GM12891 (cell line): ENCODE data around the gene AIFM2. TPM values are rescaled to one million over a fixed set of nuclear protein-coding genes. Genes with fewer than 3 reads are reported as not detected.
A peak's percentile ranks its signal among the peaks of the same experiment; 100 is the strongest.
"Not testable (repeated sequence)": the region's sequence is repeated elsewhere in the genome, so short reads cannot be mapped to it uniquely, and the experiment has no call there.

ENCODE experiments used
- DNase-seq: peaks from one replicate; pipeline ENCODE4 v3.0.0; 2011; ENCODE audit warnings: low spot score; ENCODE audit not compliant: insufficient read length
- FAIRE-seq: peaks from 2 replicates; lab custom pipeline; 2011; peaks lifted over from hg19 to GRCh38; lab: Jason Lieb, UNC
- PAX5 ChIP-seq: IDR thresholded peaks from 2 replicates; pipeline ENCODE4 v1.6.1; 2011; ENCODE audit warnings: low read length, moderate library complexity, mild to moderate bottlenecking; ENCODE audit not compliant: insufficient read depth, severe bottlenecking
- POLR2A ChIP-seq: IDR thresholded peaks from 2 replicates; pipeline ENCODE4 v1.6.1; 2011; ENCODE audit warnings: low read depth, low read length, control low read depth
- POLR2AphosphoS5 ChIP-seq: IDR thresholded peaks from 2 replicates; pipeline ENCODE4 v1.6.1; 2011; ENCODE audit warnings: low read depth, low read length, control low read depth
- POU2F2 ChIP-seq: IDR thresholded peaks from 2 replicates; pipeline ENCODE4 v1.6.1; 2011; ENCODE audit warnings: low read depth, mild to moderate bottlenecking, control low read depth, low read length, moderate library complexity
- SPI1 ChIP-seq: IDR thresholded peaks from 2 replicates; pipeline ENCODE4 v1.6.1; 2011; ENCODE audit warnings: low read depth, low read length, control low read depth
- TAF1 ChIP-seq: IDR thresholded peaks from 2 replicates; pipeline ENCODE4 v1.6.1; 2011; ENCODE audit warnings: low read depth, low read length, control low read depth
- polyA plus RNA-seq: library from polyadenylated mRNA; unstranded; fragments of >200 nt; gene quantifications from one replicate; pipeline ENCODE4 v1.2.1, GENCODE V29; 2012; ENCODE audit warnings: low read depth, missing spikeins, inconsistent platforms; ENCODE audit not compliant: missing spikeins

Gene AIFM2
- 10.8 TPM for polyA plus RNA-seq

DNA sequence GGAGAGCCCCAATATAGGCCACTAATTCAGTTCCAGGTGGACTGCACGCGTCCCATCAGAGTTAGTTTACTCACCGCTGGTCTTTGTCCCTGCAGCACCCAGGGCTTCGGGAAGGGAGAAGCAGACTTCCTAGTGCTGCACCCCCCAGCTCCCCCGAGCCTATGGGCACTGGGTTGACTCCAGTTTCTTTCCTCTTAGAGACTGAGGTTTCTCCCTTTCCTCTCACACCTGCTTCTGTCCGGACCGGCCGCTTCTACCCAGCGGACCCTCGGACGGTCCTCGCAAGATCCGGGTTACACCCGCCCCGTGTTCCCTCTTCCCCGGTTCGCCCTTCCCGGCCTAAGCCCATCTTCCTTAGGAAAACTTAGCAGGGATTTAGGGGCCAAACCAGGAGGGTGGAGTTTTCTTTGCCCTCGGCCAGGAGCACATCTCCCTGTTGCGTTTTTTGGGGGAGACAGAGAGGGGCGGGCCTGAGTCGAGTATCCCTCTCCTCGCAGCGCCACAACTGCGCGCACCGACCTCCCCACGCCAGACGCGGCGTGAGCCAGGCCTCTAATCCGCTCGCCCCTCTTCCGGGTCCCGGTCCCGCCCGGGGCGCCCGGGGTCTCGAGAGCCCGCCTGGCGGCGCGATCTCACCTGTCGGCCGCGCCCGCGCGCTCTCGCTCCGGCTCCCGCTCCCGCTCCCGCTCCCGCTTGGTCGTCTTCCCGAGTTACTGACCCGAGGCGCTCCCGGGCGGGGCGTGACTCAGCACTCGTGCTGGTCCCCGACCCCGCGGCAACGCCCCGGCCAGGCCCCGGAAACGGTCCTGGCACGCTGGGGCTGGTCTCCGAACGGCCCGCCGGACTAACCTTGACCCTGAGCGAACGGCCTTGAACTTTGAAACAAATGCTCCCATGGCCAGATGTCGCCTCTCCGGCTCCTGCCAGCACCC, at the start of gene AIFM2:
TSS of gene AIFM2 (minus strand) at position 728 of the 932 bp plus-strand sequence. CDS start 8,741 bp downstream, outside the sequence.
- no peak for TF ChIP-seq SPI1
- TF ChIP-seq POLR2A = peak; percentile 72
- TF ChIP-seq PAX5 = no peak
- TF ChIP-seq POU2F2 = peak; percentile 40; the same call in 1 of the 2 replicates
- peak; percentile 49; the same call in 1 of the 2 replicates for TF ChIP-seq TAF1
- 0 out of 2 replicates have a peak, but pooled peaks have one; percentile 28 for TF ChIP-seq POLR2AphosphoS5
- FAIRE-seq (peak; percentile 81), DNase-seq (peak; percentile 79)

DNA sequence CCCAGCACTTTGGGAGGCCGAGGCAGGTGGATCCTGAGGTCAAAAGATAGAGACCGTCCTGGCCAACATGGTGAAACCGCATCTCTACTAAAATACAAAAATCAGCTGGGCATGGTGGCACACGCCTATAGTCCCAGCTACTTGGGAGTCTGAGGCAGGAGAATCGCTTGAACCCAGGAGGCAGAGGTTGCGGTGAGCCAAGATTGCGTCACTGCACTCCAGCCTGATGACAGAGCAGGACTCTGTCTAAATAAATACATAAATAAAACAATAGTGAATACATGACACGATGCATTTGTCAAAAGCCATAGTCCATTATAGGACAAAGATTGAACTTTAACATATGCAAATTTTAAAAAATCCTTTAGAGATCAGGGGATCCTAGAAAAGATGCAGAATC, 46.6 kb upstream of the AIFM2 start:
- FAIRE-seq, DNase-seq: not testable (repeated sequence)

DNA sequence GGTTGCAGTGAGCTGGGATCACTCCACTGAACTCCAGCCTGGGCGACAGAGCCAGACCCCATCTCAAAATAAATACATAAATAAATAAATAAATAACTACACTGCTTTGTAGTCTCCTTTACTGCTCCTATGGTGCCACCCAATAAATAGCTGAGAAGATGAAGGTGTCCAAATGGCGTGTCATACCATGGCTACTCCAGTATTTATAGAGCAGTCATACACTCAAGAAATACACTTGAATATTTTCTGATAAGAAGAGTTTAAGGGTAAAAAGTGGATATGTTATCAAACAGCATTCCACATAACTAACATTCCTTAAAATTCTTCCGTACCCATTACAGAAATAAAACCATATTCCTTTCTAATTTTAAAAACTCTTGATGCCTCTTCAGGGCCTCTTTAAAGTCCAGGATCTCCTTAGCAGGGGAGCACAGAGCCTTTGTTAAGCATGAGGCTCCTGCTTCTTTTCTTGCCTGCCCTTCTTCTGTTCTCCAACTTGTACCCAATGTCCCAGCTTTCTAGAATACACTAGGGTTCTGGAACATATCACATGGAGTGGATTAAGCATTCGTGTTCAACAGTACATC, 45.6 kb upstream of the AIFM2 start:
- no peak for FAIRE-seq

GRCh38 chr10:70176441-70176840, 43.8 kb upstream of the AIFM2 start:
- TF ChIP-seq POLR2AphosphoS5 = no peak
- TF ChIP-seq TAF1 = no peak
- TF ChIP-seq SPI1 = no peak
- TF ChIP-seq POLR2A = no peak
- no peak for TF ChIP-seq POU2F2
- no peak for TF ChIP-seq PAX5
- no peak for FAIRE-seq

More for the DNA sequence above, 45.6 kb upstream of the AIFM2 start:
- TF ChIP-seq PAX5 (no peak), TAF1 (no peak), POU2F2 (no peak), POLR2A (no peak), POLR2AphosphoS5 (no peak), SPI1 (no peak)
- DNase-seq = no peak

GRCh38 chr10:70175516-70175915, 42.9 kb upstream of the AIFM2 start:
- DNase-seq = no peak
- TF ChIP-seq POU2F2 (no peak), SPI1 (no peak), PAX5 (no peak), POLR2A (no peak), TAF1 (no peak), POLR2AphosphoS5 (no peak)

More at GRCh38 chr10:70176441-70176840, 43.8 kb upstream of the AIFM2 start:
- no peak for DNase-seq

DNA sequence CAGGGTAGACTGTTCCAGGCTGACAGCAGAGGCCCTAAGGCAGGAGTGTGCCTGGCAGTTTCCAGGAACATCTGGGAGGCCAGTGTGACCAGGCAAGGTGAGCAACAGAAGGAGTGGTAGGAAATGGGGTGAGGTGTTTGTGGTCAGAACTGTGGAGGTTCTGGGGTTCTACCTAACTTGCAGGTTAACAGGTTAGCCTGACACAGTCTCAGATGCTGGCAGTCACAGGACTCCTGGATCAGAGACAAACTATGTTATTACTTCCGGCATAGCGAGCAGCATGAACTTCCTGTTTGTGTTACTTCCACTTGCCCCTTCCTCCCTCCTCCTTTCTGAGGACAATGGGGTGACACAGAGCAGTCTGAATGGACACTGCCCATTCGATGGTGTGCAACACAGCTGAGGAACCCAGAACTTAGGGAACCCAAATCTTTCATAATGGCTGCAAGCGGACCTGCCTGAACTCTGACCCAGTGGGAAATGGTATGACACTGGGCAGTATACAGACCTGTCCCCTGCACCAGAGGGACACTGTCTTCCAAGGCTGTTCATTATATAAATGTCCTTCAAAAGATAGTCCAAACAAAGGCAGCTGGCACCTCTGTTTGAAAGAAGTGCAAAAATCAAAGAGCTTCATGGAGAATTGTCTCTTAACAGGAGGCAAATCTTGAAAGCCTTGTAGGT, 41.6 kb upstream of the AIFM2 start:
- TF ChIP-seq POLR2A (no peak), TAF1 (no peak), PAX5 (no peak), POU2F2 (no peak), SPI1 (no peak), POLR2AphosphoS5 (no peak)
- DNase-seq (peak; percentile 18), FAIRE-seq (peak; percentile 83)

More at GRCh38 chr10:70175516-70175915, 42.9 kb upstream of the AIFM2 start:
- FAIRE-seq = no peak

DNA sequence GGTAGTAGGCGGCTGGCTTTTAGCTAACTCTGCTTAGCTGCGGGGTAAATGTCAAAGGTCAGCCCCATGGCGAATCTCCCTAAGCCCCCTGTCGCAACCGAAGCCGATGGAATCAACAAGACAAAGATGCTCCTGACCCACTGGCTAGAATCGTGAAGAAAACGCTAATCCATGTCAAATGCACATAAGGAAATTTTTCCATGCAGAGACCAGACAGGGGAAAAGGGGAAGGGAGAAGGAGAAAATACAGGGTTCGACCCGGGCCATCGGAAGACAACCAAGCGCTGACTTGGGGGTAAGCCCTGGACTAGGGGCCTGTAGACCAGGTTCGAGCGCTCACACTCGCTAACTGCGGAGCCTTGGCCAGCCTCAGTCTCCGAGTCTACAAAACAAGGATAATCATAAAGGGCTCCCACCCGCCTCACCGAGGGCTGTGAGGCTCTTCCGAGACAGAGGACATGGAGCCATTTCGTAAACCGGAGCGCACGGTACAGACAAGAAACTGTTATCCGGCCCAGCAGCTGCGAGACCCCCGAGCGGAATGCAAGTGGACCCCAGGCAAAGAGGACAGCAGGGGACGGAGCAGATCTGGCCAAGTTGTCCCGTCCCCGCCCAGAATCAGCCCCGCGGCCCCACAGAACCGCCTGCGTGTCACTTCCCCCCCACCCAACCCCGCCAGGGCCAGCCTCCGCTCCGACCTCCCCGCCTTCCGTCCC, 37.2 kb upstream of the AIFM2 start:
- FAIRE-seq (no peak), DNase-seq (no peak)

GRCh38 chr10:70169011-70169410, 36.4 kb upstream of the AIFM2 start:
- DNase-seq (no peak), FAIRE-seq (no peak)
- TF ChIP-seq SPI1 = no peak

More for the DNA sequence above, 37.2 kb upstream of the AIFM2 start:
- TF ChIP-seq POU2F2 (no peak), TAF1 (no peak), SPI1 (no peak), PAX5 (no peak), POLR2A (no peak), POLR2AphosphoS5 (no peak)
